ENCODE data around the gene GPR78. TPM values are rescaled to one million over a fixed set of nuclear protein-coding genes. Genes with fewer than 3 reads are reported as not detected.

Gene GPR78
- polyA plus RNA-seq, 1 of the 3 experiments (the other 2 are of a cell fraction), result not detected

DNA sequence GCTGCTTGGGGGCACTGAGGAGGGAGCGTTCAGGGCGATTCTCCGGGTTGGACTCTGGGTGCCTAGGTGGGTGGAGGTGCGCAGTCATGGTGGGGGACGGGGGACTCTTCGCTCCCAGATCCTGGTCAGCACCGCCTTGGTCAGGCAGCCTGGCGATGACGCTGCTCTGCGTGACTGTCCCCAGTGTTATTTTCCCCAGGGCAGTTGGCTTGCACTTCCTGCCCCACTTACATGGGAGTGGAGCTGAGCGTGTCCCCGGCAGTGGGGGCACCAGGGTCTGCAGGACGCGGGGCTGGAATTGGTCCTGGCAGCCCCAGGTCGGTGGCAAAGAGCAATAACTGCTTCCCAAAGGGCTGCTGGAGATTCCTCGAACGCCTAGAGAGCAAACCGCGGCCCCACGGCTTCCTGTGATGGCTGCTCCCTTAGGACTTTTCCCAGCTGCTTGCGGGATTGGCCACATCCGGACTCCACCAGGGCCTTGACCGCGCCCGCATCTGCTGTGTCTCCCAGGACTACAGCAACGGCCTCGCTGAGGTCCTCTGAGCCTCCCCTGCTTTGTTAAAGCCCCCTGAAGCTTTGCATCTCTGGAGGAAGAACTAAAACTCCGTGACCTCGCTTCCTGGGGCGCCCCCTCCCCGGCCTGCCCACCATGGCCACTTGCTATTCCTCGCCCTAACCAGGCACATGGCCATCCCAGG lies 35.3 kb upstream of the GPR78 start:
- Histone ChIP-seq H3K9me2 (no peaks in the 10 kb centered on the region), H3F3A (replicated peaks; ENCODE audit: insufficient read depth) (no peaks in the 10 kb centered on the region), H3K27ac (ENCODE audit: low read depth in 2 of 2, low read length in 1 of 2) (no peak overlapping the region), H4K20me1 (ENCODE audit: insufficient read depth) (no peaks in the 10 kb centered on the region), H3K4me3 (ENCODE audit: low read depth in 2 of 2, low read length in 1 of 2) (no peak overlapping the region), H3K4me1 (ENCODE audit: control insufficient read depth in 1 of 2, insufficient read depth in 2 of 2, low read depth in 1 of 2, low read length in 1 of 2) (no peaks in the 10 kb centered on the region; a peak in 1 of 4 replicates), H3K9ac (no peak overlapping the region), H3K27me3 (ENCODE audit: insufficient read depth) (no peaks in the 10 kb centered on the region), H2AFZ (ENCODE audit: low read depth) (no peak overlapping the region), H3K4me2 (no peak overlapping the region), H3K9me3 (no peaks in the 10 kb centered on the region), H3K36me3 (replicated peaks in 1 of 2; ENCODE audit: control insufficient read depth in 1 of 2, insufficient read depth in 2 of 2, low read length in 1 of 2) (no peaks in the 10 kb centered on the region), H3K79me2 (ENCODE audit: insufficient read depth) (no peaks in the 10 kb centered on the region)
- ChIA-PET POLR2A (no interaction called here), CTCF (interaction anchor here (0.8 to 1.1 kb wide), 2 partner anchors 76 to 116 kb away, joined by 3 read pairs; no protein-coding TSS in a partner anchor)
- WGBS (ENCODE audit: low lambda C conversion rate), result 58% methylated on average over 16 of the region's 32 CpGs
- DNase-seq, result no peak
- TF ChIP-seq, protein P1, sequence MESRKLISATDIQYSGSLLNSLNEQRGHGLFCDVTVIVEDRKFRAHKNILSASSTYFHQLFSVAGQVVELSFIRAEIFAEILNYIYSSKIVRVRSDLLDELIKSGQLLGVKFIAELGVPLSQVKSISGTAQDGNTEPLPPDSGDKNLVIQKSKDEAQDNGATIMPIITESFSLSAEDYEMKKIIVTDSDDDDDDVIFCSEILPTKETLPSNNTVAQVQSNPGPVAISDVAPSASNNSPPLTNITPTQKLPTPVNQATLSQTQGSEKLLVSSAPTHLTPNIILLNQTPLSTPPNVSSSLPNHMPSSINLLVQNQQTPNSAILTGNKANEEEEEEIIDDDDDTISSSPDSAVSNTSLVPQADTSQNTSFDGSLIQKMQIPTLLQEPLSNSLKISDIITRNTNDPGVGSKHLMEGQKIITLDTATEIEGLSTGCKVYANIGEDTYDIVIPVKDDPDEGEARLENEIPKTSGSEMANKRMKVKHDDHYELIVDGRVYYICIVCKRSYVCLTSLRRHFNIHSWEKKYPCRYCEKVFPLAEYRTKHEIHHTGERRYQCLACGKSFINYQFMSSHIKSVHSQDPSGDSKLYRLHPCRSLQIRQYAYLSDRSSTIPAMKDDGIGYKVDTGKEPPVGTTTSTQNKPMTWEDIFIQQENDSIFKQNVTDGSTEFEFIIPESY (IDR thresholded peaks at IDR 0.05; ENCODE audit: borderline replicate concordance, low read depth), result no peak
- TF ChIP-seq YY1 (IDR thresholded peaks at IDR 0.05; ENCODE audit: low read depth), result no peak
- TF ChIP-seq, protein P2, sequence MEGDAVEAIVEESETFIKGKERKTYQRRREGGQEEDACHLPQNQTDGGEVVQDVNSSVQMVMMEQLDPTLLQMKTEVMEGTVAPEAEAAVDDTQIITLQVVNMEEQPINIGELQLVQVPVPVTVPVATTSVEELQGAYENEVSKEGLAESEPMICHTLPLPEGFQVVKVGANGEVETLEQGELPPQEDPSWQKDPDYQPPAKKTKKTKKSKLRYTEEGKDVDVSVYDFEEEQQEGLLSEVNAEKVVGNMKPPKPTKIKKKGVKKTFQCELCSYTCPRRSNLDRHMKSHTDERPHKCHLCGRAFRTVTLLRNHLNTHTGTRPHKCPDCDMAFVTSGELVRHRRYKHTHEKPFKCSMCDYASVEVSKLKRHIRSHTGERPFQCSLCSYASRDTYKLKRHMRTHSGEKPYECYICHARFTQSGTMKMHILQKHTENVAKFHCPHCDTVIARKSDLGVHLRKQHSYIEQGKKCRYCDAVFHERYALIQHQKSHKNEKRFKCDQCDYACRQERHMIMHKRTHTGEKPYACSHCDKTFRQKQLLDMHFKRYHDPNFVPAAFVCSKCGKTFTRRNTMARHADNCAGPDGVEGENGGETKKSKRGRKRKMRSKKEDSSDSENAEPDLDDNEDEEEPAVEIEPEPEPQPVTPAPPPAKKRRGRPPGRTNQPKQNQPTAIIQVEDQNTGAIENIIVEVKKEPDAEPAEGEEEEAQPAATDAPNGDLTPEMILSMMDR (IDR thresholded peaks at IDR 0.05), result no peak
- TF ChIP-seq, protein P3, sequence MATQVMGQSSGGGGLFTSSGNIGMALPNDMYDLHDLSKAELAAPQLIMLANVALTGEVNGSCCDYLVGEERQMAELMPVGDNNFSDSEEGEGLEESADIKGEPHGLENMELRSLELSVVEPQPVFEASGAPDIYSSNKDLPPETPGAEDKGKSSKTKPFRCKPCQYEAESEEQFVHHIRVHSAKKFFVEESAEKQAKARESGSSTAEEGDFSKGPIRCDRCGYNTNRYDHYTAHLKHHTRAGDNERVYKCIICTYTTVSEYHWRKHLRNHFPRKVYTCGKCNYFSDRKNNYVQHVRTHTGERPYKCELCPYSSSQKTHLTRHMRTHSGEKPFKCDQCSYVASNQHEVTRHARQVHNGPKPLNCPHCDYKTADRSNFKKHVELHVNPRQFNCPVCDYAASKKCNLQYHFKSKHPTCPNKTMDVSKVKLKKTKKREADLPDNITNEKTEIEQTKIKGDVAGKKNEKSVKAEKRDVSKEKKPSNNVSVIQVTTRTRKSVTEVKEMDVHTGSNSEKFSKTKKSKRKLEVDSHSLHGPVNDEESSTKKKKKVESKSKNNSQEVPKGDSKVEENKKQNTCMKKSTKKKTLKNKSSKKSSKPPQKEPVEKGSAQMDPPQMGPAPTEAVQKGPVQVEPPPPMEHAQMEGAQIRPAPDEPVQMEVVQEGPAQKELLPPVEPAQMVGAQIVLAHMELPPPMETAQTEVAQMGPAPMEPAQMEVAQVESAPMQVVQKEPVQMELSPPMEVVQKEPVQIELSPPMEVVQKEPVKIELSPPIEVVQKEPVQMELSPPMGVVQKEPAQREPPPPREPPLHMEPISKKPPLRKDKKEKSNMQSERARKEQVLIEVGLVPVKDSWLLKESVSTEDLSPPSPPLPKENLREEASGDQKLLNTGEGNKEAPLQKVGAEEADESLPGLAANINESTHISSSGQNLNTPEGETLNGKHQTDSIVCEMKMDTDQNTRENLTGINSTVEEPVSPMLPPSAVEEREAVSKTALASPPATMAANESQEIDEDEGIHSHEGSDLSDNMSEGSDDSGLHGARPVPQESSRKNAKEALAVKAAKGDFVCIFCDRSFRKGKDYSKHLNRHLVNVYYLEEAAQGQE (IDR thresholded peaks at IDR 0.05; ENCODE audit: low read depth, low read length), result no peak
- TF ChIP-seq NRF1 (IDR thresholded peaks at IDR 0.05; ENCODE audit: low read depth, low read length), result no peak
- TF ChIP-seq GABPA (IDR thresholded peaks at IDR 0.05; ENCODE audit: low read depth), result no peak
- no peak for TF ChIP-seq MXI1 (IDR thresholded peaks at IDR 0.05; ENCODE audit: low read depth, low read length)
- TF ChIP-seq TAF1 (IDR thresholded peaks at IDR 0.05; ENCODE audit: borderline replicate concordance, low read depth, low read length), result no peak
- TF ChIP-seq, protein P4, sequence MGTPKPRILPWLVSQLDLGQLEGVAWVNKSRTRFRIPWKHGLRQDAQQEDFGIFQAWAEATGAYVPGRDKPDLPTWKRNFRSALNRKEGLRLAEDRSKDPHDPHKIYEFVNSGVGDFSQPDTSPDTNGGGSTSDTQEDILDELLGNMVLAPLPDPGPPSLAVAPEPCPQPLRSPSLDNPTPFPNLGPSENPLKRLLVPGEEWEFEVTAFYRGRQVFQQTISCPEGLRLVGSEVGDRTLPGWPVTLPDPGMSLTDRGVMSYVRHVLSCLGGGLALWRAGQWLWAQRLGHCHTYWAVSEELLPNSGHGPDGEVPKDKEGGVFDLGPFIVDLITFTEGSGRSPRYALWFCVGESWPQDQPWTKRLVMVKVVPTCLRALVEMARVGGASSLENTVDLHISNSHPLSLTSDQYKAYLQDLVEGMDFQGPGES (IDR thresholded peaks at IDR 0.05; ENCODE audit: low read depth, low read length), result no peak
- TF ChIP-seq RXRA (IDR thresholded peaks at IDR 0.05; ENCODE audit: borderline replicate concordance, low read depth), result no peak
- TF ChIP-seq CHD2 (IDR thresholded peaks at IDR 0.05; ENCODE audit: low read length, partially characterized antibody), result no peak
- TF ChIP-seq, protein P5, sequence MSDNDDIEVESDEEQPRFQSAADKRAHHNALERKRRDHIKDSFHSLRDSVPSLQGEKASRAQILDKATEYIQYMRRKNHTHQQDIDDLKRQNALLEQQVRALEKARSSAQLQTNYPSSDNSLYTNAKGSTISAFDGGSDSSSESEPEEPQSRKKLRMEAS (IDR thresholded peaks at IDR 0.05; ENCODE audit: low read depth), result no peak
- no peak for TF ChIP-seq EP300 (IDR thresholded peaks at IDR 0.05; ENCODE audit: borderline replicate concordance in 1 of 2, low read depth in 1 of 2, low read length in 1 of 2)
- TF ChIP-seq JUND (IDR thresholded peaks at IDR 0.05), result no peak
- TF ChIP-seq TEAD4 (IDR thresholded peaks at IDR 0.05; ENCODE audit: borderline replicate concordance, insufficient read depth), result no peak
- TF ChIP-seq, protein P6, sequence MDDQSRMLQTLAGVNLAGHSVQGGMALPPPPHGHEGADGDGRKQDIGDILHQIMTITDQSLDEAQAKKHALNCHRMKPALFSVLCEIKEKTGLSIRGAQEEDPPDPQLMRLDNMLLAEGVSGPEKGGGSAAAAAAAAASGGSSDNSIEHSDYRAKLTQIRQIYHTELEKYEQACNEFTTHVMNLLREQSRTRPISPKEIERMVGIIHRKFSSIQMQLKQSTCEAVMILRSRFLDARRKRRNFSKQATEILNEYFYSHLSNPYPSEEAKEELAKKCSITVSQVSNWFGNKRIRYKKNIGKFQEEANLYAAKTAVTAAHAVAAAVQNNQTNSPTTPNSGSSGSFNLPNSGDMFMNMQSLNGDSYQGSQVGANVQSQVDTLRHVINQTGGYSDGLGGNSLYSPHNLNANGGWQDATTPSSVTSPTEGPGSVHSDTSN (IDR thresholded peaks at IDR 0.05), result no peak
- no peak for TF ChIP-seq POLR2AphosphoS5 (IDR thresholded peaks at IDR 0.05; ENCODE audit: low read depth, low read length)
- no peak for TF ChIP-seq FOXJ3 (CRISPR knock-in tag; IDR thresholded peaks at IDR 0.05)
- TF ChIP-seq, protein P7, sequence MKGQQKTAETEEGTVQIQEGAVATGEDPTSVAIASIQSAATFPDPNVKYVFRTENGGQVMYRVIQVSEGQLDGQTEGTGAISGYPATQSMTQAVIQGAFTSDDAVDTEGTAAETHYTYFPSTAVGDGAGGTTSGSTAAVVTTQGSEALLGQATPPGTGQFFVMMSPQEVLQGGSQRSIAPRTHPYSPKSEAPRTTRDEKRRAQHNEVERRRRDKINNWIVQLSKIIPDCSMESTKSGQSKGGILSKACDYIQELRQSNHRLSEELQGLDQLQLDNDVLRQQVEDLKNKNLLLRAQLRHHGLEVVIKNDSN (IDR thresholded peaks at IDR 0.05; ENCODE audit: borderline replicate concordance, low read depth), result no peak

Data from SK-N-SH (cell line).